ENCODE data around the gene NTNG1. TPM values are rescaled to one million over a fixed set of nuclear protein-coding genes. Genes with fewer than 3 reads are reported as not detected.

The NTNG1 gene
- total and polyA plus RNA-seq, 2 of the 13 experiments (the other 11 are each of a cell fraction or from before 2014, with no cell fraction given): not detected

DNA sequence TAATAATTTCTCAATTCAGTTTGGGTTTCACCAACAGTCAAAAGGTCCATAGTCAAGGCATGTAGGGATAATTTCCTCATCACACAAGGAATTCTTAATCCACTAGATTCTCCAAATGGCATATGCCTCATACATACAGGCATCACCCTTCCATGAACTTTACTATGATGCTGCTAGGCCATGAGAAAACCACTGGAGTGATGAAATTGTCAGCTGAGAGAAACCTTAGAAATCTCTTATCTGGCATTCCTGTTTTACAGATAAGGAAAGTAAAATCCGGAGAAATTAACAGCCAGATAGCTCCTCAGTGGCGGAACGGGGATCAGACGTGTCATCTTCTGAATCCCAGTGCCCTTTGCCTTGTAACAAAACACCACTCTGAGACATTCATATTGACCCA is 274.4 kb downstream of the NTNG1 start:
- no peak for TF ChIP-seq MAFF (IDR thresholded peaks at IDR 0.05; ENCODE audit: low read depth, low read length)
- TF ChIP-seq SNAI1 (CRISPR knock-in tag; IDR thresholded peaks at IDR 0.05; ENCODE audit: borderline replicate concordance): no peak
- TF ChIP-seq CHCHD3 (CRISPR knock-in tag; IDR thresholded peaks at IDR 0.05): no peak
- TF ChIP-seq, protein P1, sequence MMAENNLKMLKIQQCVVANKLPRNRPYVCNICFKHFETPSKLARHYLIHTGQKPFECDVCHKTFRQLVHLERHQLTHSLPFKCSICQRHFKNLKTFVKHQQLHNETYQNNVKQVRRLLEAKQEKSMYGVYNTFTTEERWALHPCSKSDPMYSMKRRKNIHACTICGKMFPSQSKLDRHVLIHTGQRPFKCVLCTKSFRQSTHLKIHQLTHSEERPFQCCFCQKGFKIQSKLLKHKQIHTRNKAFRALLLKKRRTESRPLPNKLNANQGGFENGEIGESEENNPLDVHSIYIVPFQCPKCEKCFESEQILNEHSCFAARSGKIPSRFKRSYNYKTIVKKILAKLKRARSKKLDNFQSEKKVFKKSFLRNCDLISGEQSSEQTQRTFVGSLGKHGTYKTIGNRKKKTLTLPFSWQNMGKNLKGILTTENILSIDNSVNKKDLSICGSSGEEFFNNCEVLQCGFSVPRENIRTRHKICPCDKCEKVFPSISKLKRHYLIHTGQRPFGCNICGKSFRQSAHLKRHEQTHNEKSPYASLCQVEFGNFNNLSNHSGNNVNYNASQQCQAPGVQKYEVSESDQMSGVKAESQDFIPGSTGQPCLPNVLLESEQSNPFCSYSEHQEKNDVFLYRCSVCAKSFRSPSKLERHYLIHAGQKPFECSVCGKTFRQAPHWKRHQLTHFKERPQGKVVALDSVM (CRISPR knock-in tag; IDR thresholded peaks at IDR 0.05): no peak
- no peak for TF ChIP-seq HMGXB4 (CRISPR knock-in tag; IDR thresholded peaks at IDR 0.05; ENCODE audit: borderline replicate concordance in 1 of 2, low read depth in 1 of 2)
- no peak for TF ChIP-seq ISL2 (CRISPR knock-in tag; IDR thresholded peaks at IDR 0.05)
- TF ChIP-seq SUZ12 (IDR thresholded peaks at IDR 0.05; ENCODE audit: low read depth, low read length): no peak
- no peak for TF ChIP-seq NKX3-1 (CRISPR knock-in tag; IDR thresholded peaks at IDR 0.05)
- no peak for TF ChIP-seq TEAD3 (CRISPR knock-in tag; optimal IDR thresholded peaks at IDR 0.05; ENCODE audit: borderline replicate concordance)
- Histone ChIP-seq H3K79me2 (ENCODE audit: insufficient read depth, low read length) (no peaks in the 10 kb centered on the region), H3K9me3 (ENCODE audit: low read length) (no peaks in the 10 kb centered on the region), H3K9ac (ENCODE audit: insufficient read depth, low read depth, low read length) (no peak overlapping the region), H3K27ac (ENCODE audit: extremely low read length, insufficient read depth, low read length) (no peak overlapping the region), H3K36me3 (replicated peaks in 1 of 2; ENCODE audit: control insufficient read depth in 1 of 2, insufficient read depth in 2 of 2, low read length in 2 of 2) (no peaks in the 10 kb centered on the region), H4K20me1 (ENCODE audit: insufficient read depth, low read length) (no peaks in the 10 kb centered on the region), H3K4me1 (ENCODE audit: insufficient read depth, low read length) (no peaks in the 10 kb centered on the region), H3K4me3 (replicated peaks in 1 of 3; ENCODE audit: insufficient read depth in 1 of 3, low read depth in 2 of 3, low read length in 3 of 3) (no peak overlapping the region), H2AFZ (ENCODE audit: low read length) (no peak overlapping the region), H3K27me3 (ENCODE audit: control insufficient read depth in 1 of 2, insufficient read depth in 2 of 2, low read length in 2 of 2) (no peaks in the 10 kb centered on the region), H3K4me2 (ENCODE audit: low read depth, low read length) (no peak overlapping the region)
- BruUV-seq (replicated peaks): no TSS peak
- in situ Hi-C loops (cut with HindIII; ENCODE audit: extremely low pct_ligation_motif_present, low pct_unique_long_range_greater_than_20kb) (no loop called here), intact Hi-C loops (cut with micrococcal nuclease; ENCODE audit: unreplicated experiment) (no loop called here)
- POLR2A ChIA-PET: no interaction called here
- WGBS (ENCODE audit: low lambda C conversion rate): 6% methylated on average over 4 of the region's 4 CpGs
- FAIRE-seq (no peak), DNase-seq (ENCODE audit: low spot score) (no peak), ATAC-seq (no peak)
- CTCF ChIA-PET (ENCODE audit: low intra/inter-chr PET ratio, low total read pairs): no interaction called here
